K562 (cell line): ENCODE data around the gene ACOT7. TPM values are rescaled to one million over a fixed set of nuclear protein-coding genes. Genes with fewer than 3 reads are reported as not detected.

ENCODE experiments used
- ATAC-seq: fragments of 200-7000 bp; cut with Tn5 transposase; 3 replicates; pipeline ENCODE4 v1.9.1; 2020; ENCODE audit warnings: moderate library complexity
- BruUV-seq: library from RNA; stranded (reverse); fragments of 400-500 nt; replicated peaks from 2 replicates; lab custom pipeline; 2021; lab: Mats Ljungman, UMichigan
- CTCF ChIA-PET: fragments of 300-600 bp; formaldehyde crosslinking; extraction: SDS; loops from one replicate; lab custom pipeline; 2021; ENCODE audit warnings: low intra/inter-chr PET ratio; lab: Yijun Ruan, JAX
- POLR2A ChIA-PET: fragments of 300-600, 350-650 bp; sonication (Branson Sonifier 250); formaldehyde crosslinking; extraction: SDS; loops from one replicate; lab custom pipeline; 2021; ENCODE audit warnings: antibody characterized with exemption, inconsistent platforms; lab: Yijun Ruan, JAX
- DNase-seq, 4 experiments: peaks; one replicate each; pipeline versions ENCODE4 v3.0.0 to v3.0.0-alpha.2; 2011 to 2018; ENCODE audit warnings: low spot score in 3 of 4, mixed read lengths in 3 of 4; ENCODE audit errors: extremely low read depth in 1 of 4
- FAIRE-seq: peaks from 2 replicates; lab custom pipeline; 2011; peaks lifted over from hg19 to GRCh38; lab: Jason Lieb, UNC
- H2AFZ ChIP-seq: 2 replicates; pipeline ENCODE4 v1.6.0; 2011; ENCODE audit warnings: low read depth, low read length, control low read depth, inconsistent platforms
- H3K27ac ChIP-seq: fragments of 200-600 bp; 3 replicates; pipeline ENCODE4 v1.8.0; 2011; ENCODE audit warnings: low read depth, mild to moderate bottlenecking, control low read depth, inconsistent platforms, low read length, moderate library complexity, mixed read lengths; ENCODE audit errors: extremely low read depth
- H3K27me3 ChIP-seq, 2 experiments: fragments of 300-600 bp in 1 of 2; 2 replicates in 1 of 2; 3 replicates in 1 of 2; pipeline versions ENCODE4 v1.6.0 to v1.8.0; 2011; ENCODE audit warnings: inconsistent platforms in 2 of 2, low read length in 2 of 2, mild to moderate bottlenecking in 1 of 2, mixed read lengths in 1 of 2, moderate library complexity in 1 of 2; ENCODE audit not compliant: control insufficient read depth in 2 of 2, insufficient read depth in 2 of 2
- H3K36me3 ChIP-seq: fragments of 300-600 bp; 3 replicates; pipeline ENCODE4 v1.8.0; 2011; ENCODE audit warnings: mild to moderate bottlenecking, low read length, inconsistent platforms; ENCODE audit not compliant: control insufficient read depth, insufficient read depth
- H3K4me1 ChIP-seq, 2 experiments: fragments of 200-600 bp in 1 of 2; replicated peaks in 1 of 2; 2 replicates in 1 of 2; 3 replicates in 1 of 2; pipeline versions ENCODE4 v1.5.1 to v1.8.0; 2011; ENCODE audit warnings: inconsistent platforms in 2 of 2, low read length in 2 of 2, mild to moderate bottlenecking in 1 of 2, mixed read lengths in 1 of 2, moderate library complexity in 1 of 2; ENCODE audit not compliant: control insufficient read depth in 2 of 2, insufficient read depth in 2 of 2
- H3K4me2 ChIP-seq: 2 replicates; pipeline ENCODE4 v1.6.1; 2011; ENCODE audit warnings: low read length, control low read depth, inconsistent platforms, mixed read lengths; ENCODE audit not compliant: insufficient read depth
- H3K4me3 ChIP-seq: fragments of 200-600 bp; sonication (generic), shearing (Covaris generic); 2 replicates; pipeline ENCODE4 v1.5.1; 2016; ENCODE audit warnings: control low read depth, inconsistent platforms
- H3K79me2 ChIP-seq: fragments of 200-600 bp; 3 replicates; pipeline ENCODE4 v1.8.0; 2011; ENCODE audit warnings: low read length, inconsistent platforms; ENCODE audit not compliant: control insufficient read depth, insufficient read depth
- H3K9ac ChIP-seq, 2 experiments: 2 replicates each; pipeline versions ENCODE4 v1.6.0 to v1.6.1; 2011; ENCODE audit warnings: low read depth in 2 of 2, low read length in 2 of 2, control low read depth in 1 of 2, inconsistent platforms in 1 of 2, mild to moderate bottlenecking in 1 of 2, mixed read lengths in 1 of 2; ENCODE audit not compliant: insufficient read depth in 1 of 2
- H3K9me1 ChIP-seq: one replicate; pipeline ENCODE4 v1.6.0; 2011; ENCODE audit warnings: inconsistent platforms, mild to moderate bottlenecking, low read length, moderate library complexity; ENCODE audit not compliant: control insufficient read depth, insufficient read depth
- H3K9me3 ChIP-seq: replicated peaks from 2 replicates; pipeline ENCODE4 v1.5.1; 2011; ENCODE audit warnings: low read depth, low read length, inconsistent platforms; ENCODE audit not compliant: control insufficient read depth, insufficient read depth
- H4K20me1 ChIP-seq: replicated peaks from 2 replicates; pipeline ENCODE4 v1.6.1; 2011; ENCODE audit warnings: low read length, inconsistent platforms, mixed read lengths; ENCODE audit not compliant: control insufficient read depth, insufficient read depth
- HNRNPK ChIP-seq: fragments of 200-400 bp; formaldehyde crosslinking; IDR thresholded peaks from one replicate; pipeline ENCODE4 v1.6.1; 2018; ENCODE audit warnings: mild to moderate bottlenecking, low read depth, low read length; ENCODE audit not compliant: poor library complexity, severe bottlenecking
- IRF2 ChIP-seq: sonication (generic); formaldehyde crosslinking; IDR thresholded peaks from 2 replicates; pipeline ENCODE4 v1.8.1; 2022; ENCODE audit warnings: mild to moderate bottlenecking, missing genetic modification reagents
- KAT7 ChIP-seq: sonication (generic); formaldehyde crosslinking; IDR thresholded peaks from 2 replicates; pipeline ENCODE4 v1.8.0; 2022; ENCODE audit warnings: missing genetic modification reagents, mild to moderate bottlenecking, borderline replicate concordance
- MXI1 ChIP-seq: IDR thresholded peaks from 2 replicates; pipeline ENCODE4 v1.6.1; 2011; ENCODE audit warnings: low read depth, mild to moderate bottlenecking, improper control_type of control experiment, low read length
- ZNF347 ChIP-seq: fragments of 450-650 bp; formaldehyde crosslinking; IDR thresholded peaks from 2 replicates; pipeline ENCODE4 v1.4.0; 2020; ENCODE audit warnings: low read depth, mild to moderate bottlenecking, moderate library complexity
- WGBS: fragments of 100-300 bp; shearing (Covaris generic); methylation state at CpG from one replicate; pipeline ENCODE4 v1.1.6; 2016; ENCODE audit warnings: low coverage, mixed read lengths; ENCODE audit not compliant: insufficient coverage; ENCODE audit errors: missing lambda C conversion rate; 5-methylcytosine and 5-hydroxymethylcytosine counted together
- in situ Hi-C: fragments of 300-500 bp; cut with MboI; formaldehyde crosslinking; loops from 4 replicates; pipeline ENCODE4 v1.15.0; 2018; ENCODE audit warnings: inconsistent platforms, mixed read lengths
- intact Hi-C: fragments of 100-400 bp; cut with micrococcal nuclease; formaldehyde crosslinking; loops from 2 replicates; pipeline ENCODE4 v1.14.2; 2022
- polyA plus RNA-seq, 8 experiments: library from polyadenylated mRNA; depleted of rRNA in 4 of 8; stranded (reverse) in 5 of 8; unstranded in 3 of 8; fragments of >200 nt; fragmentation: Nextera tagmentation in 2 of 8; fragmentation: Illumina TruSeq in 1 of 8; extraction: Ambion mirVana in 2 of 8; extraction: Trizol in 1 of 8; gene quantifications; 2 replicates each; pipeline versions ENCODE4 v1.2.1 to v1.2.3, GENCODE V29; 2011 to 2014; ENCODE audit warnings: inconsistent platforms in 1 of 8, missing spikeins in 1 of 8
- total RNA-seq, 7 experiments: library from RNA; depleted of rRNA in 6 of 7; stranded (reverse); fragments of >200 nt in 6 of 7; fragmentation: Illumina TruSeq in 2 of 7; extraction: Trizol in 2 of 7; gene quantifications; 2 replicates each; pipeline versions ENCODE4 v1.2.1 to v1.2.3, GENCODE V29; 2011 to 2021; ENCODE audit warnings: low replicate concordance in 1 of 7
- TF ChIP-seq, protein P1 (sequence below): fragments of 450-650 bp; formaldehyde crosslinking; IDR thresholded peaks from 2 replicates; pipeline ENCODE4 v1.4.0; 2022; ENCODE audit warnings: missing genetic modification characterization
- TF ChIP-seq, protein P2 (sequence below): sonication (generic); formaldehyde crosslinking; IDR thresholded peaks from 2 replicates; pipeline ENCODE4 v1.8.0; 2022; ENCODE audit warnings: mild to moderate bottlenecking, missing genetic modification reagents

Gene ACOT7
- total and polyA plus RNA-seq, 9 of the 15 experiments (the other 6 are each of a cell fraction or from before 2014, with no cell fraction given), result 7.0 to 92.6 (median 37.2) TPM

DNA sequence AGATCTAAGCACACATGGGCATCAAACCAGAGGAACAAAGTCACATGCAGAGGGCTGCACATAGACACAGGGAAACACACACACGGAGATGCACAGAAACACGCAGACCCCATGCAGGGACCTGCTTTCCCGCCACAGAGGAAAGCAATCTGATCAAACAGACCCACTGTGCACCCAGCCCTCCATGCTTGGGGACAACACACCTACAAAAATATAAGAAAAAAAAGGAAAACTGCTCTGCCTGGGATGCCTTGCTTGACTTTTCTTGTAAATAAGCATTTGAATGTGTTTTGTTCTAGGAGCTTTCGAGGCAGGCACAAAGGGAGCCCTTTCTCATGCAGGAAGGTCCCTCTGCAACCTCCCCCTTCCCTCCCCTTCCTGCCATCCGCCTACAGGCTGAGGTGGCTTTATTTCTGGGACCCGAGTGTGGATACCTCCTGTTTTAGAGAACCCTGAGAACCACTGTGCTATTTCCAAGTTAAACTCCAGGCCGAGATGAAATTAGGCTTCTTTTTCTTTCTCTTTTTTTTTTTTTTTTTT, 154.3 kb downstream of the ACOT7 start:
- Histone ChIP-seq H3K4me1 (peaks cover 8 to 43% of the 10 kb centered on the region in 2 experiments; a peak in 4 of 5 replicates), H3K27me3 (peaks cover 32 to 42% of the 10 kb centered on the region in 2 experiments)
- BruUV-seq, result no TSS peak

More for the DNA sequence above, 154.3 kb downstream of the ACOT7 start:
- H3K36me3 ChIP-seq, result peaks cover 2% of the 10 kb centered on the region; the same call in 2 of the 3 replicates
- no peak overlapping the region for H3K27ac ChIP-seq
- no peak for DNase-seq
- no peaks in the 10 kb centered on the region for H3K9me1 ChIP-seq
- ATAC-seq, result no peak
- ChIA-PET CTCF (no interaction called here), POLR2A (interaction anchor here (0.6 to 1.2 kb wide), 4 partner anchors 13 to 91 kb away, joined by 3 to 5 read pairs (median 4); no protein-coding TSS in a partner anchor)
- H3K4me2 ChIP-seq, result no peak overlapping the region
- no peaks in the 10 kb centered on the region for H3K9me3 ChIP-seq
- in situ Hi-C loops, result no loop called here
- intact Hi-C loops, result no loop called here
- H3K9ac ChIP-seq, result no peak overlapping the region
- H3K4me3 ChIP-seq, result no peak overlapping the region
- 10% methylated on average over 7 of the region's 7 CpGs for WGBS
- H2AFZ ChIP-seq, result no peak overlapping the region
- H4K20me1 ChIP-seq, result peaks cover 1% of the 10 kb centered on the region; the same call in 1 of the 2 replicates
- TF ChIP-seq KAT7 (CRISPR knock-in tag) (no peak), IRF2 (no peak), ZNF347 (no peak), MXI1 (no peak), HNRNPK (no peak)
- TF ChIP-seq, protein P1, sequence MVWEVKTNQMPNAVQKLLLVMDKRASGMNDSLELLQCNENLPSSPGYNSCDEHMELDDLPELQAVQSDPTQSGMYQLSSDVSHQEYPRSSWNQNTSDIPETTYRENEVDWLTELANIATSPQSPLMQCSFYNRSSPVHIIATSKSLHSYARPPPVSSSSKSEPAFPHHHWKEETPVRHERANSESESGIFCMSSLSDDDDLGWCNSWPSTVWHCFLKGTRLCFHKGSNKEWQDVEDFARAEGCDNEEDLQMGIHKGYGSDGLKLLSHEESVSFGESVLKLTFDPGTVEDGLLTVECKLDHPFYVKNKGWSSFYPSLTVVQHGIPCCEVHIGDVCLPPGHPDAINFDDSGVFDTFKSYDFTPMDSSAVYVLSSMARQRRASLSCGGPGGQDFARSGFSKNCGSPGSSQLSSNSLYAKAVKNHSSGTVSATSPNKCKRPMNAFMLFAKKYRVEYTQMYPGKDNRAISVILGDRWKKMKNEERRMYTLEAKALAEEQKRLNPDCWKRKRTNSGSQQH (CRISPR knock-in tag), result no peak
- TF ChIP-seq, protein P2, sequence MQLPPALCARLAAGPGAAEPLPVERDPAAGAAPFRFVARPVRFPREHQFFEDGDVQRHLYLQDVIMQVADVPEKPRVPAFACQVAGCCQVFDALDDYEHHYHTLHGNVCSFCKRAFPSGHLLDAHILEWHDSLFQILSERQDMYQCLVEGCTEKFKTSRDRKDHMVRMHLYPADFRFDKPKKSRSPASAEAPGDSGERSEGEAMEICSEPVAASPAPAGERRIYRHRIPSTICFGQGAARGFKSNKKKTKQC, result no peak
- FAIRE-seq, result no peak
- H3K79me2 ChIP-seq, result peaks cover 15% of the 10 kb centered on the region
